ENCODE data around the gene LACRT. TPM values are rescaled to one million over a fixed set of nuclear protein-coding genes. Genes with fewer than 3 reads are reported as not detected.
"Not testable (repeated sequence)": the region's sequence is repeated elsewhere in the genome, so short reads cannot be mapped to it uniquely, and the experiment has no call there.

LACRT gene
- polyA plus RNA-seq, 1 of the 3 experiments (the other 2 are of a cell fraction): not detected

DNA sequence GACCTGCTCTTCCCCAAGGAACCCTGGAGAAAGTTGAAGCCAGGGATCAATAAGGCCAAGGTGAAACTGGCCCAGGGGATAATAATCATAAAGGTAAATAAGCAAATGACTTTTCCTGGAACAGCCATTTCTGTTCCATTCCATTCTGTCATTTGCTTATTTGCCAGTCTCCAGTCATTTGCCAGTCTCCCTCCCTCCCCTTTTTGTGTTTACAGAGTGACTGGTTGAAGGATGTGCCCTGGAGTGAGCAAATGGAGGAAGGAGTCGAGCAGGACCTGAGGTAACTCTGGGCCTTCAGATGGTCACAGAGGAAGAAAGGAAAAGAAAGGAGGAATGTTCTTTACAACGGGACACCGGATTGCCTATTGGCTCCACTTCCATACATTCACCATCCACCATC, 31.3 kb upstream of the LACRT start:
- no peak for DNase-seq
- Histone ChIP-seq H3K79me2 (ENCODE audit: insufficient read depth) (no peaks in the 10 kb centered on the region), H3K9me2 (no peaks in the 10 kb centered on the region), H3F3A (replicated peaks; ENCODE audit: insufficient read depth) (no peaks in the 10 kb centered on the region), H3K4me3 (ENCODE audit: low read depth in 2 of 2, low read length in 1 of 2) (no peak overlapping the region), H3K9me3 (no peaks in the 10 kb centered on the region), H3K4me1 (ENCODE audit: control insufficient read depth in 1 of 2, insufficient read depth in 2 of 2, low read depth in 1 of 2, low read length in 1 of 2) (no peaks in the 10 kb centered on the region), H4K20me1 (ENCODE audit: insufficient read depth) (no peaks in the 10 kb centered on the region), H3K36me3 (replicated peaks in 1 of 2; ENCODE audit: control insufficient read depth in 1 of 2, insufficient read depth in 2 of 2, low read length in 1 of 2) (no peaks in the 10 kb centered on the region), H3K4me2 (no peak overlapping the region), H3K27ac (ENCODE audit: low read depth in 2 of 2, low read length in 1 of 2) (no peak overlapping the region), H3K9ac (no peak overlapping the region), H2AFZ (ENCODE audit: low read depth) (no peak overlapping the region), H3K27me3 (ENCODE audit: insufficient read depth) (peaks cover 9% of the 10 kb centered on the region; the same call in 1 of the 2 replicates)
- POLR2A ChIA-PET: no interaction called here
- WGBS (ENCODE audit: low lambda C conversion rate): 9% methylated on average over 3 of the region's 3 CpGs
- no peak for TF ChIP-seq CHD2 (IDR thresholded peaks at IDR 0.05; ENCODE audit: low read length, partially characterized antibody)
- TF ChIP-seq RFX5 (IDR thresholded peaks at IDR 0.05; ENCODE audit: low read length): no peak
- TF ChIP-seq, protein P1, sequence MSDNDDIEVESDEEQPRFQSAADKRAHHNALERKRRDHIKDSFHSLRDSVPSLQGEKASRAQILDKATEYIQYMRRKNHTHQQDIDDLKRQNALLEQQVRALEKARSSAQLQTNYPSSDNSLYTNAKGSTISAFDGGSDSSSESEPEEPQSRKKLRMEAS (IDR thresholded peaks at IDR 0.05; ENCODE audit: low read depth): no peak
- no peak for TF ChIP-seq TAF1 (IDR thresholded peaks at IDR 0.05; ENCODE audit: borderline replicate concordance, low read depth, low read length)
- no peak for TF ChIP-seq MEF2A (IDR thresholded peaks at IDR 0.05; ENCODE audit: borderline replicate concordance, low read depth)
- TF ChIP-seq NRF1 (IDR thresholded peaks at IDR 0.05; ENCODE audit: low read depth, low read length): no peak
- no peak for TF ChIP-seq FOXJ3 (CRISPR knock-in tag; IDR thresholded peaks at IDR 0.05)
- TF ChIP-seq FOXM1 (IDR thresholded peaks at IDR 0.05; ENCODE audit: low read depth): no peak
- TF ChIP-seq NFIC (IDR thresholded peaks at IDR 0.05; ENCODE audit: borderline replicate concordance): no peak
- no peak for TF ChIP-seq RXRA (IDR thresholded peaks at IDR 0.05; ENCODE audit: borderline replicate concordance, low read depth)
- TF ChIP-seq GATA2 (CRISPR knock-in tag; IDR thresholded peaks at IDR 0.05): no peak
- no peak for TF ChIP-seq TCF12 (IDR thresholded peaks at IDR 0.05)
- no peak for TF ChIP-seq EP300 (IDR thresholded peaks at IDR 0.05; ENCODE audit: borderline replicate concordance in 1 of 2, low read depth in 1 of 2, low read length in 1 of 2)
- TF ChIP-seq JUND (IDR thresholded peaks at IDR 0.05): no peak
- TF ChIP-seq, protein P2, sequence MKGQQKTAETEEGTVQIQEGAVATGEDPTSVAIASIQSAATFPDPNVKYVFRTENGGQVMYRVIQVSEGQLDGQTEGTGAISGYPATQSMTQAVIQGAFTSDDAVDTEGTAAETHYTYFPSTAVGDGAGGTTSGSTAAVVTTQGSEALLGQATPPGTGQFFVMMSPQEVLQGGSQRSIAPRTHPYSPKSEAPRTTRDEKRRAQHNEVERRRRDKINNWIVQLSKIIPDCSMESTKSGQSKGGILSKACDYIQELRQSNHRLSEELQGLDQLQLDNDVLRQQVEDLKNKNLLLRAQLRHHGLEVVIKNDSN (IDR thresholded peaks at IDR 0.05; ENCODE audit: borderline replicate concordance, low read depth): no peak
- no peak for TF ChIP-seq POLR2AphosphoS5 (IDR thresholded peaks at IDR 0.05; ENCODE audit: low read depth, low read length)
- TF ChIP-seq, protein P3, sequence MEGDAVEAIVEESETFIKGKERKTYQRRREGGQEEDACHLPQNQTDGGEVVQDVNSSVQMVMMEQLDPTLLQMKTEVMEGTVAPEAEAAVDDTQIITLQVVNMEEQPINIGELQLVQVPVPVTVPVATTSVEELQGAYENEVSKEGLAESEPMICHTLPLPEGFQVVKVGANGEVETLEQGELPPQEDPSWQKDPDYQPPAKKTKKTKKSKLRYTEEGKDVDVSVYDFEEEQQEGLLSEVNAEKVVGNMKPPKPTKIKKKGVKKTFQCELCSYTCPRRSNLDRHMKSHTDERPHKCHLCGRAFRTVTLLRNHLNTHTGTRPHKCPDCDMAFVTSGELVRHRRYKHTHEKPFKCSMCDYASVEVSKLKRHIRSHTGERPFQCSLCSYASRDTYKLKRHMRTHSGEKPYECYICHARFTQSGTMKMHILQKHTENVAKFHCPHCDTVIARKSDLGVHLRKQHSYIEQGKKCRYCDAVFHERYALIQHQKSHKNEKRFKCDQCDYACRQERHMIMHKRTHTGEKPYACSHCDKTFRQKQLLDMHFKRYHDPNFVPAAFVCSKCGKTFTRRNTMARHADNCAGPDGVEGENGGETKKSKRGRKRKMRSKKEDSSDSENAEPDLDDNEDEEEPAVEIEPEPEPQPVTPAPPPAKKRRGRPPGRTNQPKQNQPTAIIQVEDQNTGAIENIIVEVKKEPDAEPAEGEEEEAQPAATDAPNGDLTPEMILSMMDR (IDR thresholded peaks at IDR 0.05): no peak
- CTCF ChIA-PET: interaction anchor here (1.6 kb wide), 1 partner anchor 13 kb away, joined by 4 read pairs; no protein-coding TSS in a partner anchor

DNA sequence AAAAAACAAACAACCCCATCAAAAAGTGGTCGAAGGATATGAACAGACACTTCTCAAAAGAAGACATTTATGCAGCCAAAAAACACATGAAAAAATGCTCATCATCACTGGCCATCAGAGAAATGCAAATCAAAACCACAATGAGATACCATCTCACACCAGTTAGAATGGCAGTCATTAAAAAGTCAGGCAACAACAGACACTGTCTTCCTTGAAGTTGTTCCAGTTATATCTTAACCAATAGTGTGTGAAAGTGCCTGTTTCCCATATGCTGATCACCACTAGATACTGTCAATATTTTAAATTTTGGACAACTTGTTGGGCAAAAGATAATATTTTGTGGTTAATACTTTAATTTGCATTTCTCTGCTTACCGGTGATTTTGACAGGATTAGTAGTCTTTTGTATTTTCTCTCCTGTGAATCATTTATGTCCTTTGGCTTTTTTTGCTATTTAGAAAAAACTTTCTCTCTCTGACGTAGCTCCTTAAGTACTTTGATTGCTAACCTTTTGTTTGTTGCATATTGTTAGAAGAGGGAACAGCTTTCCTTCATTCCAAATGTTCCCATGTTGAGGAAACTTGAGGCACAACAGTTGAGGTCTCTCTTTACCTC, 30.4 kb upstream of the LACRT start:
- H3K9ac ChIP-seq; H3K27me3 ChIP-seq (ENCODE audit: insufficient read depth); H3K4me2 ChIP-seq; DNase-seq; H3K4me1 ChIP-seq (ENCODE audit: control insufficient read depth in 1 of 2, insufficient read depth in 2 of 2, low read depth in 1 of 2, low read length in 1 of 2); H3K4me3 ChIP-seq (ENCODE audit: low read depth in 2 of 2, low read length in 1 of 2); H2AFZ ChIP-seq (ENCODE audit: low read depth); H3K27ac ChIP-seq (ENCODE audit: low read depth in 2 of 2, low read length in 1 of 2); POLR2A ChIA-PET; H4K20me1 ChIP-seq (ENCODE audit: insufficient read depth); H3K9me3 ChIP-seq; H3F3A ChIP-seq (replicated peaks; ENCODE audit: insufficient read depth); H3K79me2 ChIP-seq (ENCODE audit: insufficient read depth); H3K36me3 ChIP-seq (replicated peaks in 1 of 2; ENCODE audit: control insufficient read depth in 1 of 2, insufficient read depth in 2 of 2, low read length in 1 of 2); H3K9me2 ChIP-seq: not testable (repeated sequence)
- 4% methylated on average over 3 of the region's 3 CpGs for WGBS (ENCODE audit: low lambda C conversion rate)
- CTCF ChIA-PET: interaction anchor here (1.6 kb wide), 1 partner anchor 12 kb away, joined by 4 read pairs; no protein-coding TSS in a partner anchor

Measured in SK-N-SH (cell line).